ENCODE measurements around the gene SLC37A1.

SLC37A1 gene

DNA sequence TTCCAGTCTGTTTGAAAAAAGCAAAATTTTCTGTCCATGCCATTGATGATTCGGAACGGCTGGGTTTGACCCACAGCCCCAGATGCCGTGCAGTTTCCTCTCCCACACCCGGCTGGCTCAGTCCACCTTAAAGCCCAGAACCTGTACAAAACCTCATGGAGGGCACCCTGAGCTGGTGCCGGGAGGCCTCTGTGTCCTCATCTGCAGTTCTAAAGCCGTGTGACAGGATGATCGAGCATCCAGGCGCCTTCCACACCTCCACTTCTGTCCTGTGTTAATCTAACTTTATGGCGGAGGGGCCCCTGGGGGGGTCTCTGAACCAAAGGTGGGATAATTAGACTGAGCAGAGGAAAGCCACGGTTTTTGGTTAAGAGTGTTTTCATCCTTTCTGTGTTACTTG, 49.6 kb downstream of the SLC37A1 start:
- DNase-seq = no peak

GRCh38 chr21:42563686-42564085, 50.0 kb downstream of the SLC37A1 start:
- DNase-seq = peak; percentile 5 to 33 (median 24)

DNA sequence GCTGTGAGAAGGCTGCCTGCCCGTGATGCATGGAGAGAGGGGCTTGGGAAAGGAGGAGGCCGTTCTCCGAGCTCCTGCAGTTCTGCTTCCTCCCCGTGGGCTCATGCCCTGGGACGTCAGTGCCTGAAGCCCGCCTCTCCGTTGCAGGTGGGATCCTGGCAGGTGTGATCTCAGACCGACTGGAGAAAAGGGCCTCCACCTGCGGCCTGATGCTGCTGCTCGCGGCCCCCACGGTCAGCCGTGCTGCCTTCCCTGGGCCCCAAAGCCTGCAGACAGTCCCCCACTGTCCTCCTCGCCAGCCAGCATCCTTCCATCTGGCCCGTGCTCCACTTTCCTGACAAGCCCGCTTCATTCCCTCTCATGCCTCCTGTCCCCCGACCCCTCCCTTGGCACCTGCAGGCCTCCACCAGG, 50.9 kb downstream of the SLC37A1 start:
- no peak for DNase-seq

- DNase-seq = no peak
Observed at GRCh38 chr21:42565206-42565810, 51.7 kb downstream of the SLC37A1 start.

GRCh38 chr21:42565886-42566523, 52.4 kb downstream of the SLC37A1 start:
- DNase-seq = no peak

DNA sequence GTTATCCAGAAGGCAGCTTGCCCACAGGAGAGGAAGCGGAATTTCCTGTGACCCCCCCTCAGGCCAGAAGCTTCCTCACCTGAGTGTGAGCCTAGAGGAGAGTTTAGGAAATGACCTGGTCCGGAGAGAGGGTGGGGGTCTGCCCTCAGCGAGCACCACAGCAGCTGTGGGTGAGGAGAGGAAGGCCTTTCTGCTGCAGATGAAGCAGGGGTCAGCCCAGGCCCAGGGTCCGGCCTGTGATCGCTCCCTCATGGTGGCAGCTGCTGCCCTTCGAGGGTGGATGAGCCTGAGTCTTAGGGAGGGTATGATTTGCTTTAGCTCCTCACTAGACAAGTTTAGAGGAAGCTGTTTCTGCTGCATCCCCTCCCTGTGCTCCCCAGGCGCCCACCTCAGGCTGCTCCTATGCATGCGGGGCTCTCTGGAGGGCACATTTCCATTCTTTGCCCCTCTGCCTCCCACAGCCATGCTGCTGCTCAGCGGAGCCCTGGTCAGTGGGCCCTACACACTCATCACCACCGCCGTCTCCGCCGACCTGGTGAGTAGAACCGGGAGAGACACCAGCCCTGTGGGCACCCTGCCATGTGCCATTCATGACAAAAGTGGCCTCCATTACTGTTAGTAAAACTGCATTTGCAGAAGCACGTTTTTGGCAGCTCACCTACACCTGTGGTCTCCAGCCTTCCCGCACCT, 53.0 kb downstream of the SLC37A1 start:
- DNase-seq = no peak

GRCh38 chr21:42567214-42567555, 53.5 kb downstream of the SLC37A1 start:
- DNase-seq = no peak

GRCh38 chr21:42567861-42568260, 54.2 kb downstream of the SLC37A1 start:
- DNase-seq = no peak

DNA sequence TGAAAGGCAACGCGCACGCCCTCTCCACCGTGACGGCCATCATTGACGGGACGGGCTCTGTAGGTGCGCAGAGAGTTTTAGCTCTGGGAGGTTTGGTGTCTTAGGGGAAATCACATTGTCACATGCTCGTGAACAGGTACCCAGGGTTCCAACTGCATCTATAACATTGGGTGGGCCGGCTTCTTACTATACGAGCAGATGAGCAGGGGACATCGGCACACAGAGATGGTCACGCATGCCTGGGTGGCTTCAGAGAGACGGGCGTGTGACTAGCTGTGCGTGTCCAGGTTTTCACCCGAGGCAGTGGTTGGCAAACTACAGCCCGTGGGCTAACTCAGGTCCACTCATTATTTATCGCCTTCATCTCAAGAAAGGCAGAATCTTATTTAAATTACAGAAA, 54.7 kb downstream of the SLC37A1 start:
- DNase-seq = no peak

GRCh38 chr21:42568866-42569731, 55.4 kb downstream of the SLC37A1 start:
- DNase-seq = no peak

GRCh38 chr21:42569732-42570301, 56.2 kb downstream of the SLC37A1 start:
- DNase-seq = no peak

- DNase-seq = peak in 1 of 4 experiments; percentile 9
Observed at GRCh38 chr21:42570362-42570761, 56.7 kb downstream of the SLC37A1 start.

- no peak for DNase-seq
Observed at GRCh38 chr21:42570841-42571387, 57.3 kb downstream of the SLC37A1 start.

GRCh38 chr21:42571391-42572150, 57.9 kb downstream of the SLC37A1 start:
- DNase-seq = no peak

GRCh38 chr21:42572906-42573495, 59.3 kb downstream of the SLC37A1 start:
- no peak for DNase-seq

DNA sequence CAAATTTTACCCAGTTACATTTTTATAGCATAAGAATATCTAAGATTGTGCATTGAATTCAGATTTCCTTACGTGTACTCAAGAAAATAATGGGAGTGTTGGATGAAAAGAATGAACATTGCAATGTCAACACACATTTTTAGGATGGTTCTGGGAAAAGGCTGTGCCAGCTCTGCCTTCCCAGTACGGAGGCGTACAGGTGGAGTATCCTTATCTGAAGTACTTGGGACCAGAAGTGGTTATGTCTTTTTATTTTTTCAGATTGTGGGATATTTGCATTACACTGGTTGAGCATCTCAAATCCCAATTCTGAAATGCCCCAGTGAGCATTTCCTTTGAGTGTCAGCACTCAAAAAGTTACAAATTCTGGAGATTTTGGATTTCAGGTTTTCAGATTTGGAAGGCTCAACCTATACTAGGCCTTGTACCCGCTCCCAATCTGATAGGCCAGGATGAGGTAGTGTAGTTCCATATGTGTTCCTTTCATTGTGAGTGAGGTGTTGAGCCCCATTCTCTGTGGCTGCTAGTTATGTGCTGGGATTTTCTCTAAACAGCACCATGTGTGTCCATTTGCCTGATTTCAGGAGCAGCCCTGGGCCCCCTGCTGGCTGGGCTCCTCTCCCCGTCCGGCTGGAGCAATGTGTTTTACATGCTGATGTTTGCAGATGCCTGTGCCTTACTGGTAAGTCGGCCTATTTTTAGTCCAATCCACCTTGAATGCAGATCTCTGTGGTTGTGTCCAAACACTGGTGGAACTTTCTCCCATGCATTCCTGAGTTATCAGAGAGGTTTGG, 60.8 kb downstream of the SLC37A1 start:
- no peak for DNase-seq

DNA sequence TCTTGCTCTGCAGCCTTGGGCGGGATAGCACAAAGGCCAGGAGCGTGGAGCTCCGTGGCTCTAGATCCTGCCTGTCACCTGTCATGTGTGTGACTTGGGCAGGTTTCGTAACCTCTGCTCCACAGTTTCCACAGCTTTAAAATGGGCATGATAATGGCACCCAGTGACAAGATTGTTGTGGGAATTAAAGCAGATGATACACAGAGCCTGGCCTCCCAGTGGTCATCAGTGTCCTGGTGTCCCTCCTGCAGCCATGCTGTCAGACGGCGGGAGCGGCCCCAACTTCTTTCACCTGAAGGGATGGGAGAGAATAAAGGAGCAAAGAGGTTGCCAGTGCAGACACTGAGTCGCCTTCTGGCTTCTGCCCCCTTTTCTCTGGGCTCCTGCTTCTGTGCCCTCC, 61.5 kb downstream of the SLC37A1 start:
- no peak for DNase-seq

GRCh38 chr21:42576639-42577038, 63.0 kb downstream of the SLC37A1 start:
- DNase-seq = no peak

DNA sequence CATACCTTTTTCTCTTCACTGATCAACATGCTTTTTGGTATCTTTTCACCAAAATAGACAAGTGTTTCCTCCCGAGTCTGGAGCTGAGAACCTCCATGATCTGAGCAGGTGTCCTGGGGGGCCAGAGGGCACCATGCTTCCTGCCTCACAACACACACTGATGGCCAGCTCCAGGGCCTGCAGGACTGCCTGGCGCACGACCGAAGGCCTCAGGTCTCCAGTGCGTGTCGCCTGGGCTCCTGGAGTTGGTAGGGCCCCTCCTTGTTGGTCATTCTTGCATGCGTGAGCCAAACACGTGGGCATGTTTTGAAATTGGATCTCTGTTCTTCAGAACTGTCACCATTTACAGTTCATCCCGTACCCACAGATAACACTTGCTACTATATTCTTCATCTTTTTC, 64.4 kb downstream of the SLC37A1 start:
- DNase-seq = no peak

- no peak for DNase-seq
Observed at GRCh38 chr21:42578761-42579415, 65.2 kb downstream of the SLC37A1 start.
